Hematopoietic multipotent progenitor cell treated with erythropoietin and hydrocortisone succinate and interleukin-3 and kit ligand, for 8 days (in vitro differentiated cells): ENCODE data around the gene MYOF.
"Not testable (repeated sequence)": the region's sequence is repeated elsewhere in the genome, so short reads cannot be mapped to it uniquely, and the experiment has no call there.

ENCODE experiments used
- DNase-seq: peaks from one replicate; pipeline ENCODE4 v3.0.0-alpha.2; 2015

MYOF gene

DNA sequence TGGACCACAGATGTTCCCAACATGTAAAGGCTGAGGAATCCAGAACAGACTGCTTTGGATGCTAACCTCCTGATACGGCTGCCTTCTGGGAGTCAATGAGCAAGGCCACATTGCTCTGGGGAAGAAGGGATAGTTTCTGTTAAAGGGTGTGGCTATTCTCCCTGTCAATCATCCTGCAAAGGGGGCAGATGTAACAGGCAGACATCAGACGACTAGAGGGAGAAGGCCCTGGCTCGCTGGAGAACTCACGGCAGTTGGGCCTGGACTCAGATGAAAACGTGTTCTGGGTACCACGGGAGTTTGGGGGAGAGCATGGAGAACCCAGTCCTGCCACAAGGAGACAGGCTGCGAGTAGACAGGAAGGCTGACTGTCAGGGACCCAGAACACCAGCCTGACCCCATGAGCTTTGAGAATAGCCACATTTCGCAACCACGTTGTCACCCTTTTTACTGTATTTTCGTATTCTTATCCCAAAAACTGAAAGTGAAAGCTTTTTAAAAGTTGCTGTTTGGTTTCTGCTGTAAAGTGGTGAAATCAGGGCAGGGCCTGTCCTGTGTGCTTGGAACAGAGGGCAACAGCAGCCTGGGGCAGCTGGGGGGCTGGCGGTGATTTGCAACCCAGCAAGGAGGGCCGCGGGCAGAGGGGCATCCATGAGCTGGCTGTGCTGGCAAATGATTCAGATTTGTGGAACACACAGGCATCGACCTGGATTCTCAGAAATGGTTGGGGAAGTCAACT is 95.3 kb downstream of the MYOF start:
- DNase-seq = no peak

DNA sequence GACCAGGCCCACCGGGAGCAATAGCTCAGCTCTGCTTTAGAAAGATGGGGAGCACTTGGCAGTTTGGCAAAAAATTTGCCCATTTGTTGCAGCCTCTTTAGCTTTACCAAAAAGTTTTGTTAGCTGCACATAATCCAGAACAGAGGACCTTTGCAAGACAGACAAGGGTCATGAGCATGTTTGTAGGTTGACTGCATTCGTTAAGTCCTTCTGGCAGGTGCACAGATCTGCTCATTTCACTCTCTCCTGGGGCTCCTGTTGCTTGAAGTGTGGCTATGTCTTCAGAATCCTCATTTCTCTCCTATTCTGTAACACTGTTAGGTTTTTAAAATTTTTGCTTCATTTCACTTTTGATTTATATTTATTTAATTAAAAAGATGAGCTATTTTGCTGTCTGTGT is 96.8 kb downstream of the MYOF start:
- no peak for DNase-seq

DNA sequence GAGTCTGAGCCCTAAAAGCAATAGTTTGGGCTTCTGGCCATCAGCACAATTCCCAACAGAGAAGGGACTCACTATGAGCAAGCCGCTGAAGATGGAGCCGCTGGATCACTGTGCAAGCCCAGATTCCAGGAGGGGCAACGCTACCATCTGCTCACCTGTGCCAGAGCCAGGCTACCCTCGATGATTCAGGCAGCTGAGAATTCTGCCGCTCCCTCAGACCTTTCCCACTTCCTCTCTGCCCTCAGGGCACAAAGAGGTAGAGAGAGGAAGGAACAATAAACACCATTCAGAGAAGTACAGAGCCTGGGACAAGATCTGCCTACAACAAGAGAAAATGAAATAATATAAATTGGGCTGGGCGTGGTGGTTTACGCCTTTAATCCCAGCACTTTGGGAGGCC is 98.1 kb downstream of the MYOF start:
- no peak for DNase-seq

DNA sequence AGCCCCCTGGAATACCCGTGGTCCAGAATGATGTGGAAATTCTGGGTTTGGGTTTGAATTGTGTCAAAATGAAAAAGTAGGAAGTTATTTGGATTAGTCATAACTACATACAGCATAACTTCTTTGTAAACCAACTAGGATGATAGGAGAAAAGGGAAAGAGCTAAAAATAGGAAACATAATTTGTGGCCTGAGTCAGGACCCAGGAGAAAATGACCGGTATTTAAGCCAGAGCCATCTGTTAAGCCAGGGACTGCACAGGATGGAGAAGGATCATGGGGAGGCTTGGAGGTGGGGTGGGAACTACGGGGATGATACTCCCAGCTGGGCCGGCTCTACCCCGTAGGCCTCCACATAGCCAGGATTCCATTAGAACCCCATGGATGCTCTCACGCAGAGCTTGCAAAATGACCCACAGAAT is 98.6 kb downstream of the MYOF start:
- DNase-seq = no peak

DNA sequence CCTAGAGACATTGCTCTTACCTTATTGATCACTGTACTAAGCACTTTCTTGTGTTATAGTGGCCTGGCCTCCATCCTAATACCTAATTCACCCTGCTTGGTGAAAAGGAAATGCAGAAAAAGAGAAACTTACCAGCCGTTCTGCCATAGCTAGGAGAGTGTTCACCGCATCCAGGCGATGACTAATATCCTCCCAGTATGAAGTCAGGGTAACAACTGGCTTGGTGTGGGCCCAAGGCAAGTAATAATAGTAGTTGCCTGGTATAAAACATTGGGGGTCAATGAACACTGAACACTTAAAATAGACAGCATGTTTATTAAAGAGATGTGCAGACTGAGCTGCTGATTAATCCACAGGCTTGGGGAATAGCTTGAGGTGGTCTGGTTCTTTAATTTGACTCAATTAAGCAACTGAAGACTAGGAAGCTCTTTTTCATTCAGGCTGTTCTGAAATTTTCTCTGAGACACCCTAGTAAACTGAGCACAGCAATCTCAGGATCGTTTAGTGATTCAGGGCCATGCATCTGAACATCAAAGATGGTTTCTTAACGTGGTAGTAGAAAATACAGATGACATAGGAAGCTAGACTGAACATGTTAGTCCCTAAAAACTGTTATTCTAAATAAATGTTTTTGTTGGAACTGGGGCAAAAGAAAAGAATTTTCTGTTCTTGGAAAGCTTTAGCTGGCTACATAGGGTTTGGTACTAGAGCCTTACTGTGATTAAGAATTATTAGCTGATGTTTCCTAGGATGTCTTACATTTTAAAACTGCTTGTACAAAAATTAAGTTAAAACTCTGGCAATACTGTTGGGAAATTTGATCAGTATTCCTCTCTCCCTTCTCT is 102.2 kb downstream of the MYOF start:
- DNase-seq = no peak

DNA sequence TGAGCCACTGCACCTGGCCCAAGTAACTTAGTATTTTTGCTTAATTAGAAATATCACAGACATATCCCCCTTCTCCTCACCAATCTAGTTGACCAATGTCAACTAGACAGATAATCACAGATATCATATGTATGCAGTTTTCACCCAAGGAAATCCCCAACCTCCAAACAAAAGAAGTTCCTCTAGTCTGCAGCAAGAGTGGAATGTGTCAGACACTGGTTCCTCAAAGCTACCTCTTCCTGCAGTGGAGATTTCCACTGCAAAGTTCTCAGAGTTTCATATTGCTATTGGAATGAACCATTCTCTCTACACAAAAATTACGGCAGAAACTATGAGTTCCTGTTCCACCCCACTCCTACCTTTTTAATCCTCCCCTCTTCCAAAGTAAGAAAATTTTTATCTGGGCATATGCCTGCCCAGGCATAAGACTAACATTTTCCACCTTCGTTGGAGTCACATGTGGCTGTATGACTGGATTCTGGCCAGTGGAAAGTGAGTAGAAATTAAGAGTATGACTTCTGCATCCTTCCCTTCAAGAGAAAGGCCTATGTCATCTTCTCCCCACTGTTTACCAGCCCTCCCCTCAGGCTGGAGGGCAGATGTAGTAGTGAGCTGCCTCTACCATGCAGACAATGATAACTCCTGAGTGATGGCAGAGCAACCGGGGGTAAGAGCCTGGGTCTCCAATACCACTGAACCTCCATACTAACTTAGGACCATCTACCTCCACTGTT is 103.0 kb downstream of the MYOF start:
- DNase-seq = no peak

DNA sequence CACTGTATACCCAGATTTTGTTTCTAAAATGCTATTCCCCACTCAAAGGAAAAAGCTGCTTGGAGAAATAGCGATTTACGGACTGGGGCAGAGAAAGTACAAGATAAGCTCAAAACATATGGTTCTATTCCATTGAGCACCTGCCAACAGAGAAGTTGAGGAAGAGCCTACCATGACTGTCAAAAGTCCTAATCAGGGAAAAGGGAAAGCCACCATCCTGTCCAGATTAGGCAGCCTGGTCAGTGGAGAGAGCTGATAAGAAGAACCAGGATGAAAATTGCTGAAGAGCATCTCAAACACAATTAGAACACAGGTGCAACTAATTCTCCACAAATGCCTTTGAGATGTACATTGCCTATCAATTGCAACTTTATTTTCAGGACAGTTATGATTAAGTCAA is 104.1 kb downstream of the MYOF start:
- no peak for DNase-seq

DNA sequence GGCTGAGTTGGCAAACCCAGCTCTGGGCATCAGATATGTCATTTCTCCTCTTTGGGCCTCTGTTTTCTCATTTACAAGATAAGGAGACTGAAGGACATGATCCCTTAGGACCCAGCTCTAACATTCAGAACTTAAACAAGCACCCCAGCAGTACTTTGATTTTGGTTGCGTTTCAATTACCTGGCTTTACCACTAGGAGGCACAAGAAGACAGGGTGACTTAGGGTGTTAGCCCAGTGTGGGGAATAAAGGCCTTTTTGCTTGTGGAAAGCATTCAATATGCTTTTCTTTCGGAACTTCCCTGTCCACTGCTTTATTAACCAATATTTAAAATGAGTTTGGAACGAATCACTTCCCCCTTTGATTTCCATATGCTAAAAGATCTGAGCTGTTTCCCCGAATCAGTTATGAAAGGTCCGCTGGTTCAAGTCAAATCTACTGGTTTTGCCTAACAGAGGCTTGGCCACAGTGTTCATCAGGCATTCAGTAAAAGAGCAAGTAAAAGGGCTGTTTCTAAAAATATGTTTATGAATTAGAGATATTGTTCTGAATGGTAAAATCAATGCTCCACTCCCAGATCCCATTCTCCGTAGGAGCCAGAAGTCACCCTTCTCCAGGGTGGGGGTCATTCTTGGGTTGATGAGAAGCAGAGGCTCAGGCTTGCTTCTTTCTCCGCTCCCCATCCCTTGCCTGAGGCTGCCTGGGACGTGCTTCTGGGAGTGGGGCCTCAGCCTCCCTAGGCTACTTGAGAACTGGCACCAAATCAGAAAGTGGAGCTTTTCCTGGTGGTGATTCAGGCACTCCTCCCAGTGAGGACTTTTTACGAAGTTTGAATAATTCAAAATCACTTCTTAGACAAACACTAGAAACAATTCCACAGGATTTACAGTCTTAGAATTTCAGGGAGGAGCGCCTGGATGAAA is 105.5 kb downstream of the MYOF start:
- DNase-seq = peak; percentile 72

DNA sequence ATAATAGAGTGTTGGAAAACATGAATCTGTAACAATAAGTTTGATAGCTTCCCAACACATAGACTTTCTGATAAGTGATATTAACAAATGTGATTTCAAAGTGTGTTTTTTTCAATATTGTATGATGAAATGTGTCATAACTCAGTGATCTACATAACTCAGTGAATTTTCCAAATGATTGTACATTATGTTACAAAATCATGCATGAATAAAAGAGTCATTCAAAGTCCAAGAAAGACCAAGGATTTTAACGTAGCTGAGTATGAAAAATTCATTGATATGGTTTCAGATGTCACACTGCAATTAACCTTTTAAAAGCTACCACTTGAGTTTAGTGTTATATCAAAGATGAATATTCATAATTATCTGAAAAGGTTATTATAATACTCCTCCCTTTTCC is 111.2 kb downstream of the MYOF start:
- no peak for DNase-seq

DNA sequence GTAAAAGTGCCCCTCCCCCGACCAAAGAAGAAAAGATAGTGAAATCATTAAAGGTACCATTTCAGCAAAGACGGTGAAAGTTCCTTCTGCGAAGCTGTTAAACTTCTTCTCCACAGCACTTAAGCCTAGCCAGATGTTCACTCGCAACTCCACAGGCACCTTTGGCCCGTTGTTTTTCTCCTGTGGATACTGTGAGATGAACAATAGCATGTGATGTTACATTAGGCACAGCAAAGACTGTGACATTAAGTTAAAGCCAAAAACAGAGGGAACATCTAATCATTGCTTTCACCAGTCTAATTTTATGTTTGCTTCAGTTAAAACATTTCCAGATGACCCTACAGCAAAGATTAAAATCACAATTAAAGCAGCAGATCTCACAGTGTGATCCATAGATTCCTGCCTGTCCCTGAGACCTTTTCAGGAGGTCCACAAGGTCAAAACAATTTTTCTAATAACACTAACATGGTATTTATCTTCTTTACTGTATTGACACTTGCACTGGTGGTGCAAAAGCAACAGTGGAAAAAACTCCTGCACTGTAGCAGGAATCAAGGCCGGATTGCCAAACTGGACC is 112.5 kb downstream of the MYOF start:
- DNase-seq = no peak

DNA sequence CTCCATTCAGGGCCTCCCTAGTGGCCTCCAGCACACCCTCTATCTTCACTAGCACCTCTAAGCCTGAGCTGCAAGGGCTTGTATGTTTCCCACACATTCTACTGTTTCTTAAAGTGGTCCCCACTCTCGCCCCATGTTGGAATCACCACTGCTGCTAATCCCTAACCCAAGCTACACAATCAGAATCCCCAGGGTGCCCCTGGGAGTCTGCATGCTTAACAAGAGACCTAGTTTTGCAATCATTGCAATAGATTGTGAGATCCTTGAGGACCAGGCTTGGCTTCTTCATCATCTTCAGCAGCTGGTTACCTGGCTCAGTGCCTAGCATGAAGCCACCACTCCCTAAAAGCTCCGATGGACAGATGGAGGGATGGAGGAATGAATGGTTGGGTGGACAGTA is 113.9 kb downstream of the MYOF start:
- no peak for DNase-seq

DNA sequence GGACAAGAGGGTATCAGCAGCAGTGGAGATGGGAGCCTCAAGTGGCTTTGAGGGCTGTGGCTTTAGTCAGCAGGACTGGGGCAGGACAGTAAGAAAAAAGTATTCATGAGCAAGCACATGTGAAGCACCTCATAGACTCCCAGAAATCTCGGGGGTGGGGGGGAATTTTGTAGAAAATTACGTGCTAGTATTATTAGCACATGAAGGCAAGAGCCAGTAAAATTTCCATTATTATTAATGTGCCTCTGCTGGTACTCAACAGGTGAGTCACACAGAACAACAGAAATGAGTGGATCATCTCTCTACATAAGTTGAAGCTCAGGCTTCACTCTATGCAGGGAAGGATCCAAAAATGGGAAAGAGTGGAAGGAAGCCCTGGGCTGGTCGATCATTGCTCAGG is 114.5 kb downstream of the MYOF start:
- DNase-seq = no peak

DNA sequence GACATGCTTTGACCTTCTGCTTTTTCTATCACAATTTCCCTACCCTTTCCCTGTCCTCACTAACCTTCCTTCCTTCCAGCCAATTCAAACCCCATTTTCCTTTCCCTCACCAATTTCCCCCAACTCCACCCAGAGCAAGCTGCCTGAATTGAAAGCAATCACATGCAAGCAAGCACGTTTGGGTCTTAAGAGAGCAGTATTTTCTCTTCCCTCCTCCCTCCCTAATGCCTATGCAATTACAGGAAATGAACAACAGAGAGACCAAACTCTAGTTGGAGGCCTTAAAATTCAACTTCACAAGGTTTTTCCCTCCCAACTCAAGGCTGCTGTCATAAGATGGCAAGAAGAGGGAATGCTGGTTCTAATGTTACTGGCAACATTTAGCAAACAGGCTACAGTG is 117.2 kb downstream of the MYOF start:
- DNase-seq = no peak

DNA sequence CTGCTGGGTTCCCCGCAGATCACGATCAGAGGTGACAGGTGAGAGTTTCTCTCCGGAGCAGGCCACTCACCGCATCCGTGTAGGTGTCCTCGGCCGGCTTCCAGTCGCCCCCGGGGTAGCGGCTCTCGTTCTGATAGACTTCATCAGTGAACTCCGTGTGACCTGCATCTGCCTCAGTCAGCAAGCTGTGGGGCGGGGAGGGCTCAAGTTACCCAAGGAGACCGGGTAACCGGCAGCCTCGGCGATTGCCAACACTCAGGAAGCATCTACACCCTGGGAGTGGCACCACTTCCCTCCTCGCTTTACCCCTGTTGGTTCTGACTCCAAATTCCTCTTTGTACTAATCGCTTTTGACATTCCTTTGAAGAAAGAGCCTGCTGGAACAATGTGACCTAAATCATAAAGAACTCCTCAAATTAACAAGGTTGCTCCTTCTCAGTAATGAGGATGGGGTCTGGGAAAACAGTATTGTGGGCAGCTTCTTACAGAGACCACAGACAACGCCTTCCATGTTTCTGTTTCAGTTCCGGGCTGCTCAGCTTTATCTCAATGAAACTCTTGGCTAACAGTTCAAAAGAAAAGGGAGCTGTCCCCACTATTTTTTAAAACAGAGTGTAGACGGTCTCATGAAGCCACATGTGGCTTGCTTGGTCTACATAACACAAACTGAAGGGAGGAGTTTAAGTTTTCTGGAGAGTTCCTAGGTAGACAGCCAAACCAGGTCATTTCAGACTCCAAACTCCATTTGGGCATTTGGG is 118.1 kb downstream of the MYOF start:
- DNase-seq = no peak

DNA sequence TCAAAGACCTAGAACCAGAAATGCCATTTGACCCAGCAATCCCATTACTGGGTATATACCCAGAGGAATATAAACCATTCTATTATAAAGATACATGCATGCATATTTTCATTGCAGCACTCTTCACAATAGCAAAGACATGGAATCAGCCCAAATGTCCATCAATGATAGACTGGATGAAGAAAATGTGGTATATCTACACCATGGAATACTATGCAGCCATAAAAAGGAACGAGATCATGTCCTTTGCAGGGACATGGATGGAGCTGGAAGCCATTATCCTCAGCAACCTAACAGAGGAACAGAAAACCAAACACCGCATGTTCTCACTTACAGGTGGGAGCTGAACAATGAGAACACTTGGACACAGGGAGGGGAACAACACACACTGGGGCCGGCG is 123.7 kb downstream of the MYOF start:
- not testable (repeated sequence) for DNase-seq

DNA sequence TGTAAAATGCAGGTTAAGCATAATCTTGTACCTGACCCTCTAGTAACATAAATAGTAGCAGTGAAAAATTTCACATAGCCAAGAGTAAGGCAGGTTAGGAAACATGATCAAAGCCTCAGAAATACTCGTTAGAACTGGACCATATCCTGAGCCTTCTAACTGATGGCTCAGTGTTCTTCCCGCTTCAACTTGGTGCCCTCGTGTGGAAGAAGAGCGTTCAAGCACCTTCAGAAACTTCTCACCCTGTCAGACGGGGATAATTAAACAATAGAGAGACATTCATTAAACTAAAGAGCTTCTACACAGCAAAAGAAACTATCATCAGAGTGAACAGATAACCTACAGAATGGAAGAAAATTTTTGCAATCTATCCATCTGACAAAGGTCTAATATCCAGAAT is 124.5 kb downstream of the MYOF start:
- peak; percentile 48 for DNase-seq

DNA sequence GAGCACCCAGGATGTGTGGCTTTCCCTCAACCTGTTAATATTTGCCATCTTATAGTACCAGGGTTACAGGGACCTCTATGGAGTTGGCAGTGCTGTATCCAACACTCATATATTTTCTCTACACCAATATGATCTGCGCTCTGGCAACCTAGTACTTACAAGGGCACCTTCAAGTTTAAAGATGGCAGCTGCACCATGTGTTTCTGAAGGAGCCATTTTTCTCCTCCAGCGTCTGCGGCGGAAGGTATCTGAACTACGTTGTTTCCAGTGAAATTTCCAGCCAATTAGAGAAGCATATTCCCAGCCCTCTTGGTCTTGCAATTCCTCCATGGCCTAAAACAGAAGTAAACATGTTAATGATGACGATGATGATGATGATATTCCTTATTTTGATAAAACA is 125.6 kb downstream of the MYOF start:
- DNase-seq = no peak

DNA sequence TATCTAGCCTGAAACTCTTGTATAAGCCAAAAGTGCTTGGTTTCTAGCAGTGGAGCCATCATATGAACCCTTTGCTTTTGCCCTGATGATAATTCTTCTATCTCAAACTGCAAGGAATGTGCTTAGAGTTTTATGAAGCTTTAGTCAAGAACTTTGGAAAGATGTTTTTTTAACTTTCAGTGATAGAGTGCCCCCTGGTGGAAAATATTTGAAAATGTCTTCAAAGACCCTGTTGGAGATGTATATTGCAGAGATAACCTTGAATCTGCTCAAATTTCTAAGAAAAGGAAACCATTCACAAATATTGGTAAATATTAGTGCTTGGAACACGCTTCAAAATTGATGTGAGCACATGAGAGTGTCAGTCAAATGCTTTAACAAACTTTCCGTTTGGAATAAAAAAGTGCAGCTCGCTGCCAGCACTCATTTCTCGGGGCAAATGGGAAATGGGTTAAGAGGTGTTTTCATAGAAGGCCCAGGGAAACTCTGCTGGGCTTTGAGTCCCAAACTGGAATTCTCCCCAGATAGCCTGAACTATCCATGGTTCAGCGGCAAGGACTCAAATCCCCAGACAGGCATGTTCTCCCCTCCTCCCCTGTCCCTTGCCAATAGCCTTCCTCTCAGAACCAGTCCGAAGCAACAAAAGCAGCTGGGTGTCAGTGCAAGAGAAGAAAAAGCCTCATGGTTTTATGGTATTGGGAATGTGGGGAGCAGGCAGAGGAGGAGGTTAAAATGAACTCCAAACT is 129.3 kb downstream of the MYOF start:
- peak; percentile 52 for DNase-seq

DNA sequence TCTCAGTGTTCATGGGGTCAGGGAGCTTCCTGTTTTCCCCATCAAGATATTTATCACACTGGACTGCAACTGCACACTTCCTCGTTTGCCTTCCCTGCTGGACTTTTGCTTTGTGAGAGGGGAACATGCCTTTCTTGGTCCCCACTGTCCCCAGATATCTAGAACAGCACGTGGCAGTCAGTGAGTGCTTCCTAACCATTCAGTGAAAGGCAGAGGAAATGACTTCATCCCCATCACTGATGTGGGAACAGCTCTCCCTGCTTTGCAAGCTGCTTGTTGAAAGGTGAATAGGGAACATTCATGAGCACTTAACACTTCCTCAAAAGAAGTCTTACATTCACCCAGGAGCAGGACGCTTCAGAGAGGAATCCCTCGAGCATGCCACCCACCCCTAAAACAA is 135.4 kb downstream of the MYOF start:
- no peak for DNase-seq

DNA sequence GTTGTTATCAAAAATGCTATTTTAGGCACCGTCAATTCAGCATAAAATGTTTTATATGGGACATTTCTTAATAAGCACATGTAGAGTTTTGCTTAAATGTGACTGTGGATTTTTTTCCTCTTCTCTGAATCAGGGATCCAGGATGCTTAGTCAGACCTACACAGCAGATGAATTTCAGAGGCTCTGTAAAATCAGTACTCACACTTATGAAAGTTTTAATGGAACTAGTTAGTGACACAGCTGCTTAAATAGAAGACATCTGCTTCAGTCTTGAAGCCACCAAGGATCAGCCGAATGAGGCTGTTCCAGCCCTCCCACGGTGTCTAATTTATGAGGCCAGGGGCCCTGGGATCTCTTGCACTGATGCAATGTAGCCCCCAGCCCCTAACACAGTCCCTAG is 136.0 kb downstream of the MYOF start:
- DNase-seq = no peak

DNA sequence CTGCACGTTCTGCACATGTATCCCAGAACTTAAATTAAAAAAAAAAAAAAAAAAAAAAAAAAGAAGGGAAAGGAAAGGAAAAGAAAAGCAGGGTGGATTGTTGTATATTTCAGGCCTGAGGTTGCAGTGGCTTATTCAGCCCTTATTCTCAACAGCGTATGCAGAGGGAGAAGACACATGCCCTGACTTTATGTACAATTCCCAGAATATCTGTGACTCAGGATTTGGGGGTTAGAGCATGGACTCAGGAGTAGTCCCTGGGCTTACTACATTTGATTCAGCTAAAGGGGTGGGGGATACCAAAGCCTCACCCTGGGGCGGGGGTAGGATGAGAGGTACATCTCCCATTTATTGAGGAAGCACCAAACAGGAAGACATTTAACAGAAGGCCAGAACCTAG is 137.4 kb downstream of the MYOF start:
- DNase-seq = no peak
